ENCODE data around the gene MCRIP1.

MCRIP1 gene

DNA sequence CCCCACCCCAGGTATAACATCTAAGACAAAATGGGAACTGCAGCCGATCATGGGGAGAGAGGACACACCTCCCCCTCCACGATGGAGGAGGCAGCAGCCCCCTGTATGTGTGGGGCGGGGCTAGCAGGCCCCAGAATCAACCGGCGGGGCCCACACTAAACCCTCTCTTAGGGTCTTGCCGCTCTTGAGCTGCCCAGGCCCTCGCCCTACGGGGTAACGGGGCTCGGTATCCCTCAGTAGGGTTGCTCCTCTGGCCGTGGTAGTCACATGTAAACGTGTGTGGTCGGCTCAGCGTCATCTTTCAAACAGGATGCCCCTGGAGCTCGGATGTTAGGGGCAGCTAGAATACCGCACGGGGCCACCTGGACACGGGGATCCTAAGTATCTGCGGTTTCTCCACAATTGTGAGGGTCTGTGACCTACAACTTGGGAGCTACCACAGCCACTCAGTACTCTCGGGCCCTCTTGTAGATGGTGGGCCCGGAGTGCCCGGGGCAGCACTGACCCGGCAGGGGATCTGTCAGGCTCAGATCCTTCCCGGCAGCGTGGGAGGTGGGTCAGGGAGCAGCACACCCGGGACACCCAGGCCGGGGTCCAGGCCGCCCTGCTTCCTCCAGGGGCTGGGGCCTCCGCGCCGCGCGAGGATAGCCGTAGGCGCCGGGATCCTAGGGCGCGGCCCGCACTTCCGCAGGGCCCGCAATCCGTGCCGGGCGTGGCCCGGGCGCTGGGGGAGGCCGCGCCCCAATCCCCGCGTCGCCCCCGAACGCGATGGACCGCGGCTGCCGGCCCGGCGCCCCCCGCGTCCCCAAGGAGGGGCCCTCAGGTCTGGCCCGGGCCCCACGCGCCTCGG, 37.3 kb upstream of the MCRIP1 start:
- TF ChIP-seq, protein P1, sequence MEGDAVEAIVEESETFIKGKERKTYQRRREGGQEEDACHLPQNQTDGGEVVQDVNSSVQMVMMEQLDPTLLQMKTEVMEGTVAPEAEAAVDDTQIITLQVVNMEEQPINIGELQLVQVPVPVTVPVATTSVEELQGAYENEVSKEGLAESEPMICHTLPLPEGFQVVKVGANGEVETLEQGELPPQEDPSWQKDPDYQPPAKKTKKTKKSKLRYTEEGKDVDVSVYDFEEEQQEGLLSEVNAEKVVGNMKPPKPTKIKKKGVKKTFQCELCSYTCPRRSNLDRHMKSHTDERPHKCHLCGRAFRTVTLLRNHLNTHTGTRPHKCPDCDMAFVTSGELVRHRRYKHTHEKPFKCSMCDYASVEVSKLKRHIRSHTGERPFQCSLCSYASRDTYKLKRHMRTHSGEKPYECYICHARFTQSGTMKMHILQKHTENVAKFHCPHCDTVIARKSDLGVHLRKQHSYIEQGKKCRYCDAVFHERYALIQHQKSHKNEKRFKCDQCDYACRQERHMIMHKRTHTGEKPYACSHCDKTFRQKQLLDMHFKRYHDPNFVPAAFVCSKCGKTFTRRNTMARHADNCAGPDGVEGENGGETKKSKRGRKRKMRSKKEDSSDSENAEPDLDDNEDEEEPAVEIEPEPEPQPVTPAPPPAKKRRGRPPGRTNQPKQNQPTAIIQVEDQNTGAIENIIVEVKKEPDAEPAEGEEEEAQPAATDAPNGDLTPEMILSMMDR (IDR thresholded peaks at IDR 0.05; ENCODE audit: extremely low read depth, missing control alignments) = no peak
- peak; percentile 65 for DNase-seq (ENCODE audit: low spot score)

DNA sequence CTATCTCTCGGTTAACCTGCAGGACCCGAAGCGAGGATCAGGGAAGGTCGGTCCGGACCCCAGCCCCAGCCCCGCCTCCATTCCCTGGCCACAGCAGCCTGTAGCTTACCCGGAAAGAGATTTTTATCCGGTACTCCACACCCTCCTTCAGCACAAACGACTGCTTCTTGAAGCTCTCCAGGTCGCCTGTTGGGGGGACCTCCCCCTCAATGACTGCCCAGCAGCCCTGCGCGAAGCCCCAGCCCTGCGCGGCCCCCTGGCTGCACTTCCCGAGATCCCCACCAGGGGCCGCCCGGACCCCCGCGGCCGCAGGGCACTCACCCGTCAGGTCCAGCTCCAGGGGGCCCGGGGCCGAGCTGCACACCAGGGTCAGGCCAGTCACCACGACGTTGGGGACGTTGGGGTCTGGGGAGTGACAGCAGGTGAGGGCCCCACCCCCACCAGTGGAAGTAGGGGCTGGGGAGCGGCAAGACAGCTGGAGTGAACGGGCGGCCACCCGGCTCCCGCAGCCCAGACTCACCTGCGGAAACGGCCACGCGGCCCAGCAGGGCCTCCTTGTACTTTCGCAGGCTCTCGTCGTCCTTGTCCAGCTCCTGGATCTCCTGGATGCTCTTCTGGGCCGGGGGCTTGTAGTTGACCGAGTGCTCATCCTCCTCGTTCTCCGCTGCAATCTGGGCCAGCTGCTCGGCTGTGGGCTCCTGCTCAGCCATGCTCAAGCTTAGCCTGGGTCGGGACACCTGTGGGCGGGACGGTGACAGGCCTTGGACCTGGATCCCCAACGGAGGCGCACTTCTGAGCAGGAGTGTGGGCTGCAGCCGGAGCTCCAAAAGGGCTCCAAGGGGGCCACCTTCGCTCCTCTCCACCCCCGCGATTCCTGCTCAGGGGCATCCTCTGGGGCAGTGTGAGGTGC, 36.4 kb upstream of the MCRIP1 start:
- peak; percentile 86 for DNase-seq (ENCODE audit: low spot score)
- TF ChIP-seq, protein P1 (IDR thresholded peaks at IDR 0.05; ENCODE audit: extremely low read depth, missing control alignments) = peak; percentile 75

DNA sequence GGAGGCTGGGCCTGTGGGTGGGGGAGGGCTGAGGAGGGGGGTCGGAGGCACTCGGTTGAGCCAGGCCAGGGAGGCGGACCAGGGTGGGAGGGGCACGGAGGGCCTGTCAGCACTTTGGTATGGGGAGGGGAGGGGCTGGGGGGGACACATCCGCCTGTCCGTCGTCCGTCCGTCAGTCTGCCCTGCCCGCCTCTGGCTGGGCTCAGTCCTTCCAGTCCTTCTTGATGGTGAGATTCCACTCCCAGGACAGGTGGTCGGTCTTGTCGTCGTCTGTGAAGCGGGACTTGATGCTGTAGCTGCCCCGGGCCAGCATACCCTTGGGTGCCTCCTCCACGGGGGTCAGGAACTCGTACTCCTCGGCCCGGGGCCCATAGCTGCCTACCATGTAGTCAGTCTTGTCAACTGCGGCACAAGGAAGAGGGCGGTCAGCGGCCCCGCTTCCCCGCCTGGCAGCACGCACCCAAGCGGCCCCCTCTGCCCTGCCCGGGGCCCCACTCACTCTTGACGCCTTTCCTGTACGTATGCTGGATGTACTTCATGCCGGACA, 35.7 kb upstream of the MCRIP1 start:
- DNase-seq (ENCODE audit: low spot score) = no peak
- TF ChIP-seq, protein P1 (IDR thresholded peaks at IDR 0.05; ENCODE audit: extremely low read depth, missing control alignments) = no peak

DNA sequence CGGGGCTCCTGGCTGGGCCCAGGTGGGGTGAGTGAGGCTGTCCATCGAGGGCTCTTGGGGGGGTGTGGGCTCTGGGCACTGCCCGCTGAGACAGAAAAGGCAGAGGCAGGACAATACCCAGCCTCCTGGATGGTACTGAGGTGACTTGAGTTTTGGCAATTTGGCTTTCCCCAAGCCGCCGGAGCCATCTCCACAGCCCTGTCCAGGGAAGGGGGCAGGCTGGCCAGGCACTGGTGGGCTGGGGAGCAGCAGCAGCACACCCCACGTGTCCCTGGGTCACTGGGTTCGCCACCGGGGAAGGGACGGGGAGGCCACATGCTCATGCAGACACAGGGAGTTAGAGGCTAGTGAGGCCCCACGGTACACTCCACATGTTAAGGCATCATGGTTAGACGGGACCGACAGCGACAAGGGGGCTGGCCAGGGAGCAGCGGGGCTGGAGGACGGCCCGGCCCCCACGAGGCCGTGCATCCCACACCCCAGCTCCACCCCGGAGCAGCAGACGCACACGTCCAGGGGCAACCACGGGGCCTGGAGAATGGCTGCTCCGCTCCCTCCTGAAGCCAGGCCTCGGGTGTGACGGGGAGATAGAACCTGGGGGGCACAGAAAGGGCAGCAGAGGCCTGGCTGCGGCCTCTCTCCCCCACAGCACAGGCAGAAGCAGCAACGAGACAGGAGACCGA, 35.0 kb upstream of the MCRIP1 start:
- no peak for DNase-seq (ENCODE audit: low spot score)

DNA sequence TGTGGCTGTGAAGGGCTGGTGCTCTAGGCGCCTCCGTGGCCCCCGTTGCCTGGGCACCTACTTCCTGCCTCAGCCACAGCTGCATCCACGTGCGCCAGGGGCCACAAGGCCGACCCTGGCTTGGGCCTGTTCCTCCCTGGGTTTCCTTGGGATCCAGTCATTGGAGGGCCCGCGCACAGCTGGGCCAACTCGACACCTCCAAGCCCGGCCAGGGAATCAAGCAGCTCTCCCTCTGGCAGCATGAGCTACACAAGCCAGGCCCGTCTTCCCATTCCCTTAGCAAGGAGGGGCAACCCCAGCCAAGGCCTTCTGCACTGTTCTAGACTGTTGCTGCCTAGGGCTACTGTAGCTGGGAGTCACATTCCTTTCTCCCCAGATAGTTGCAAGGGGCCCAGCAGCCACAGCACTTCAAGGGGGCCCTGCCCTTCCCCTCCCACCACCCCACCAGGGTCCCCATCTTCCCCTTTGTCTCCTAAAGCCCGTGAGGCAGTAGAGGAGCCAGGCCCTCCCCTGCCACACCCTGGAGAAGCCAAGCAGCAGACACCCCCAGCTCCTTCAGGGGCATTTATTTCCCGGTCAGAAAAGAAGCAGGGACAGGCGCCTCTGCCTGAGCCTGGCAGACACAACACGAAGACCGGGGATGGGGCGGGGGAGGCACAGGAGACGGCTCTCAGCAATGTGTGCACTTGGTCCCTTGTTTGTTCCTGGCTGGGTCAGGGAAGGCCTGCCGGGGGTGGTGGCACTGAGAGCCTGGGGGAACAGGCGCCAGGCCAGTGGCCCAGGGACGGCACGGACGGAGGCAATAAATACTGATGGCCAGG, 34.3 kb upstream of the MCRIP1 start:
- DNase-seq (ENCODE audit: low spot score) = no peak
- TF ChIP-seq, protein P1 (IDR thresholded peaks at IDR 0.05; ENCODE audit: extremely low read depth, missing control alignments) = no peak

More for the DNA sequence above, 35.0 kb upstream of the MCRIP1 start:
- TF ChIP-seq, protein P1 (IDR thresholded peaks at IDR 0.05; ENCODE audit: extremely low read depth, missing control alignments) = no peak

DNA sequence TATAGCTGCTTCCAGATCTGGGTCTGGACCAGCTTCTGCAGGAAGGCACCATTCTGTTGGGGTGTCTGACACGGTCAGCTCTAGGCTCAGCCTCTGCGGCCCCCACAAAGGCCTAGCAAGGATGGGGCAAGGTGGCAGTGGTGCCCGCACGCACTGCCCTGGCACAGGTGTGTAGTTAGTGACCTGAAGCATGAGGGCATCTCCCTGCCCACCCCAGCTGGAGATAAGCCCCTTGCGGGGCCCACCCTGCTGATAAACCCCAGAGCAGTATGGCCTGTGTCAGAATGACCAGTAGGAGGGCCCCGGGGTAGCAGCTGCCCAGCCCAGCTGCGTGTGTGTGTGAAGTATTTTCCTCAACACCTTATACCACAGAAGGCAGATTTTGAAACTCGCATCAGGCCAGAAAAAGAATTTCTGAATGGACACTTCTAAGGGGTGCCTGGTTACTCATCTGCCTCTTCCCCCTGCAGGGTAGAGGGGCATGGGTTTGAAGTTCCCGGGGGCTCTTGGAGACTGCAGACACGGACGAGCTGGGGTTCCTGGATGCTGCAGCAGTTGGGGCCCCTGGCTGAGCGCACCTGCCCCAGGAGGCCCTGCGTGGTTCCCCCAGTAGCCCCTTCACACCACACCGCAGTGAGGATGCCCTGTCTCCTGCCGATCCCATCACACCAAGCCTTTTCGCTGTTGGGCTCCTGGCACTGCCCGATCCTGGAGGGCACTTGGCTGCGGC, 33.5 kb upstream of the MCRIP1 start:
- TF ChIP-seq, protein P1 (IDR thresholded peaks at IDR 0.05; ENCODE audit: extremely low read depth, missing control alignments) = no peak
- DNase-seq (ENCODE audit: low spot score) = no peak

Data from GM20000 (cell line).